Prostate gland (tissue), 2 donors: ENCODE results near the gene AGBL4. TPM values are rescaled to one million over a fixed set of nuclear protein-coding genes. Genes with fewer than 3 reads are reported as not detected.

Source experiments
- DNase-seq: peaks from one replicate; pipeline ENCODE4 v3.0.0-alpha.2; 2019; ENCODE audit warnings: low spot score
- H3K27ac ChIP-seq, 2 donors: fragments of 200-600 bp; sonication (generic); 2 replicates each; pipeline ENCODE4 v1.5.1; 2017 to 2019
- H3K27me3 ChIP-seq: fragments of 200-600 bp; sonication (generic); replicated peaks from 2 replicates; pipeline ENCODE4 v1.5.1; 2019; ENCODE audit not compliant: insufficient read depth
- H3K36me3 ChIP-seq, 2 donors: fragments of 200-600 bp; sonication (generic); 1 replicate in 1 of 2; 2 replicates in 1 of 2; pipeline versions ENCODE4 v1.5.1 to v1.8.1; 2017 to 2019
- H3K4me1 ChIP-seq: fragments of 200-600 bp; sonication (generic); replicated peaks from 2 replicates; pipeline ENCODE4 v1.5.1; 2019
- H3K4me3 ChIP-seq, 2 donors: fragments of 200-600 bp; sonication (generic); 2 replicates each; pipeline ENCODE4 v1.5.1; 2017 to 2019
- H3K9me3 ChIP-seq: fragments of 200-600 bp; sonication (generic); 2 replicates; pipeline ENCODE4 v1.5.1; 2017
- CTCF ChIP-seq, 4 experiments: fragments of 200-600 bp in 2 of 4; fragments of 450-650 bp in 2 of 4; sonication (generic) in 2 of 4; IDR thresholded peaks; 1 replicate in 3 of 4; 2 replicates in 1 of 4; pipeline ENCODE4 v1.5.1; 2016 to 2019; ENCODE audit warnings: antibody characterized with exemption in 4 of 4, mild to moderate bottlenecking in 2 of 4, moderate library complexity in 2 of 4
- POLR2A ChIP-seq: fragments of 450-650 bp; IDR thresholded peaks from one replicate; pipeline ENCODE4 v1.6.1; 2016; ENCODE audit warnings: antibody characterized with exemption, mild to moderate bottlenecking
- POLR2AphosphoS5 ChIP-seq: sonication (generic); formaldehyde crosslinking; IDR thresholded peaks from one replicate; pipeline ENCODE4 v1.6.1; 2017; ENCODE audit warnings: antibody characterized with exemption
- WGBS: methylation state at CpG from one replicate; pipeline ENCODE4 v1.1.5; 2018; 5-methylcytosine and 5-hydroxymethylcytosine counted together
- intact Hi-C: fragments of 100-400 bp; cut with DNase I; formaldehyde crosslinking; loops from one replicate; pipeline ENCODE4 v1.14.2; 2022
- total RNA-seq, 2 donors: library from RNA; depleted of rRNA; stranded (reverse); fragments of >200 nt; gene quantifications; one replicate each; pipeline ENCODE4 v1.1.0, GENCODE V29; 2016

The AGBL4 gene
- total RNA-seq, 2 donors from 2014 or later = 0.82 to 2.7 TPM

GRCh38 chr1:49050041-49050440, 973.7 kb downstream of the AGBL4 start:
- no peak for DNase-seq
- no peak overlapping the region for H3K4me3 ChIP-seq
- H3K27me3 ChIP-seq = no peaks in the 10 kb centered on the region
- intact Hi-C loops = no loop called here
- no peak overlapping the region for H3K27ac ChIP-seq
- no peaks in the 10 kb centered on the region for H3K36me3 ChIP-seq
- TF ChIP-seq POLR2A (no peak), POLR2AphosphoS5 (no peak), CTCF (IDR thresholded peaks at IDR 0.05) (no peak)
- H3K9me3 ChIP-seq = no peaks in the 10 kb centered on the region
- 83% methylated on average over 4 of the region's 4 CpGs for WGBS
- H3K4me1 ChIP-seq = no peaks in the 10 kb centered on the region

GRCh38 chr1:49048188-49048587, 975.6 kb downstream of the AGBL4 start:
- intact Hi-C loops = no loop called here
- Histone ChIP-seq H3K4me3 (no peak overlapping the region), H3K4me1 (no peaks in the 10 kb centered on the region), H3K9me3 (no peaks in the 10 kb centered on the region), H3K27me3 (no peaks in the 10 kb centered on the region), H3K27ac (no peak overlapping the region), H3K36me3 (no peaks in the 10 kb centered on the region)
- 20% methylated on average over 2 of the region's 2 CpGs for whole genome bisulfite sequencing
- TF ChIP-seq POLR2AphosphoS5 = no peak
- TF ChIP-seq CTCF (IDR thresholded peaks at IDR 0.05) = no peak
- no peak for TF ChIP-seq POLR2A
- no peak for DNase-seq

GRCh38 chr1:49046305-49046704, 977.4 kb downstream of the AGBL4 start:
- TF ChIP-seq CTCF (IDR thresholded peaks at IDR 0.05) = no peak
- no peak for TF ChIP-seq POLR2A
- Histone ChIP-seq H3K4me1 (no peaks in the 10 kb centered on the region), H3K9me3 (no peaks in the 10 kb centered on the region), H3K27ac (no peak overlapping the region), H3K27me3 (no peaks in the 10 kb centered on the region), H3K36me3 (no peaks in the 10 kb centered on the region), H3K4me3 (no peak overlapping the region)
- DNase-seq = no peak
- intact Hi-C loops = no loop called here

- intact Hi-C loops = no loop called here
- no peaks in the 10 kb centered on the region for H3K36me3 ChIP-seq
- H3K4me1 ChIP-seq = no peaks in the 10 kb centered on the region
- 82% methylated on average over 7 of the region's 7 CpGs for WGBS
- H3K4me3 ChIP-seq = no peak overlapping the region
- TF ChIP-seq POLR2A (no peak), POLR2AphosphoS5 (no peak), CTCF (IDR thresholded peaks at IDR 0.05) (no peak)
- no peak for DNase-seq
- no peak overlapping the region for H3K27ac ChIP-seq
- H3K9me3 ChIP-seq = no peaks in the 10 kb centered on the region
- H3K27me3 ChIP-seq = no peaks in the 10 kb centered on the region
Observed at GRCh38 chr1:49045371-49045770, 978.4 kb downstream of the AGBL4 start.

- 60% methylated on average over 4 of the region's 4 CpGs for WGBS
- H3K9me3 ChIP-seq = no peaks in the 10 kb centered on the region
- DNase-seq = no peak
- no peaks in the 10 kb centered on the region for H3K36me3 ChIP-seq
- no peaks in the 10 kb centered on the region for H3K27me3 ChIP-seq
- intact Hi-C loops = no loop called here
- H3K4me3 ChIP-seq = no peak overlapping the region
- no peak for TF ChIP-seq POLR2A
- TF ChIP-seq CTCF (IDR thresholded peaks at IDR 0.05) = no peak
- no peak for TF ChIP-seq POLR2AphosphoS5
- H3K4me1 ChIP-seq = no peaks in the 10 kb centered on the region
- H3K27ac ChIP-seq = no peak overlapping the region
Observed at GRCh38 chr1:49036700-49037099, 987.1 kb downstream of the AGBL4 start.
